Stimulated activated CD8-positive, alpha-beta memory T cell treated with anti-CD3 and anti-CD28 coated beads, Interleukin-4, amount 100 ng/mL, for 4 hours (primary cell): ENCODE results near the gene PROX2.
A peak's percentile ranks its signal among the peaks of the same experiment; 100 is the strongest.

Experiments
- DNase-seq, 2 donors: peaks; one replicate each; pipeline ENCODE4 v3.0.0-alpha.2; 2020; ENCODE audit warnings: low read depth in 2 of 2, low spot score in 1 of 2

The PROX2 gene

GRCh38 chr14:74879427-74880182 is 3.7 kb upstream of the PROX2 start:
- DNase-seq: no peak

GRCh38 chr14:74875204-74875603 is 741 bp downstream of the PROX2 start:
- DNase-seq: no peak

- DNase-seq: no peak
These were observed 4.1 kb downstream of the PROX2 start for GRCh38 chr14:74871819-74872218.

- no peak for DNase-seq
These were observed 7.2 kb downstream of the PROX2 start for GRCh38 chr14:74868739-74869138.

GRCh38 chr14:74867673-74868072 is 8.3 kb downstream of the PROX2 start:
- DNase-seq: peak in 1 of 2 donors; percentile 27

DNA sequence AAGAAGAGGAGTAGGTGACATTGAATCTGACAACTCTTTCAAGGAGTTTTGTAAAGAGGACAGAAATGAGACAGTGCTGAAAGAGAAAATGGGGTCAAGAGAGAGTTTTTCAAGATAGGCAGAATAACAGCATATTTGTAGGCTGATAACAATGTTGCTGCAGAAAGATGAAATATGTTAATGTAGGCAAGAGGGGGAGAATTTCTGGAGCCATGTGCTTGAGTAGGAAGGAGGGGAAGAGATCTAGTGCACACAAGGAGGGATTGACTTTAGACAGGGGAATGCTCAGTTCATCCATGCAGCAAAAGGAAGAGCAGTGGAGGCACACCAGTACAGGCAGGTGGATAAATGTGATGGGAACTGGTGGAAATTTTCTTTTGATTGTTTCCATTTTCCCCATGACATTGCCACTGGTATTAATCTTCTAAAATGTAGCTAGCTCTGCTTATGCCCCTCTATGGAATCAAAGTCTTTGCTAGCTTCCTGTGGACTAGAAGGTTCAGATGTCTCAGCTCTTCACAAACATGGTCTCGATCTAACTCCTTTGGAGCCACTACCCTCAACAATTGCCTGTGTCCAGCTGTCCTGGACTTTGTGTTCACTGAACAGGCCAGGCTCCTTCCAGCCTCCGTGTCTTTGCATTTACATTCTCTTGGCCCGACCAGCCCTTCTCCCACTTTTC is 9.1 kb downstream of the PROX2 start:
- DNase-seq: no peak

DNA sequence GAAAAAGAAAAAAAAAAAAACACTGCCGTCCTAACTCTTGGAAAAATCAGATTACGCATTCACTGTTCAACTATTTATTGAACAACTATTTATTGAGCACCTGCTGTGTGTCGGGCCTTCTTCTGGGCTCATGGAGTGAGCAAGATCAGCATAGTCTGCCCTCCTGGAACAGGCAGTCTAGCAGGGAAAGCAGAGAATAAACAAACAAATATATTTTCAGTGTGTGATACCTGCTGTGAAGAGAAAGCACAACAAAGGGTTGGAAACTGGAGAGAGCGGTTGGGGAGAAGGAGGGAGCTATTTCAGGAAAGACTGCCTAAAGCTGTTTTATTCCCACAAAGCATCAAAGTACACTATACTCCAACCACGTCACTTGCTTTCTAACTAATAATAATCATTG is 10.8 kb downstream of the PROX2 start:
- no peak for DNase-seq

DNA sequence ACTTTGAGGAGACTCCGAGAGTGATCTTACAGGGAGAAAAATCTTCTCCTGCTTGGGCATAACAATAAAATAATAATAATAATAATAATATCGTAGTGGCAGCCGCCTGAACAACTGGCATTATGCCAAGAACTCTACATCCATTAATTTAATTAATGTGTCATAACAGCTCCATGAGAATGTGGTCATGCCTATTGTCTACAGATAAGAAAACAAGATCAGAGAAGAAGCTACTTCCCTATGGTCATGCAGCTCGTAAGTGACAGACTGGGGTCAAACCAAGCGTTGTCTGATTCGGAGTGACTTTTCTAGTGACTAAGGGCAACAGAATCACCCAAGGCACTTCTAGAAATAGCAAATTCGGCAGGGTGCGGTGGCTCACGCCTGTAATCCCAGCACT is 11.7 kb downstream of the PROX2 start:
- no peak for DNase-seq

DNA sequence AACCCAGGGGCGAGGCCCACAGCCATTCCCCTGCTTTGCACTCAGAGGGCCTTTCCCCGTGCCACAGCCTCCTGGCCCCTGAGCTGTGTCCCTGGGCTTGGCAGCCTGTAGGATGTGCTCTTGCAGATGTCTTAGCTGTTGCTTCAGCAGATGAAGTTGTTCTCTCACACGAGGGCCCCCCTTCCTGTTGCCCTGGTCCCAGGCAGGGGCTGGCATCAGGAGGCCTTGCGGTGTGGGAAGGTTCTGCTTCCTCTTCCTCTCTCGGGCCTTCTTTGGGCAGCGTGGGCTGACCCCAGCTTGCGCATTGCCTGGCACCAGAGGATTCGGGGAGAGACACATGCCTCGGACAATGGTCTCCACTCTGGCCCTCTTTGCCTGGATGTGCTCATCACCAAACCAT is 12.7 kb downstream of the PROX2 start:
- no peak for DNase-seq

- no peak for DNase-seq
These were observed 14.2 kb downstream of the PROX2 start for GRCh38 chr14:74861734-74862090.

DNA sequence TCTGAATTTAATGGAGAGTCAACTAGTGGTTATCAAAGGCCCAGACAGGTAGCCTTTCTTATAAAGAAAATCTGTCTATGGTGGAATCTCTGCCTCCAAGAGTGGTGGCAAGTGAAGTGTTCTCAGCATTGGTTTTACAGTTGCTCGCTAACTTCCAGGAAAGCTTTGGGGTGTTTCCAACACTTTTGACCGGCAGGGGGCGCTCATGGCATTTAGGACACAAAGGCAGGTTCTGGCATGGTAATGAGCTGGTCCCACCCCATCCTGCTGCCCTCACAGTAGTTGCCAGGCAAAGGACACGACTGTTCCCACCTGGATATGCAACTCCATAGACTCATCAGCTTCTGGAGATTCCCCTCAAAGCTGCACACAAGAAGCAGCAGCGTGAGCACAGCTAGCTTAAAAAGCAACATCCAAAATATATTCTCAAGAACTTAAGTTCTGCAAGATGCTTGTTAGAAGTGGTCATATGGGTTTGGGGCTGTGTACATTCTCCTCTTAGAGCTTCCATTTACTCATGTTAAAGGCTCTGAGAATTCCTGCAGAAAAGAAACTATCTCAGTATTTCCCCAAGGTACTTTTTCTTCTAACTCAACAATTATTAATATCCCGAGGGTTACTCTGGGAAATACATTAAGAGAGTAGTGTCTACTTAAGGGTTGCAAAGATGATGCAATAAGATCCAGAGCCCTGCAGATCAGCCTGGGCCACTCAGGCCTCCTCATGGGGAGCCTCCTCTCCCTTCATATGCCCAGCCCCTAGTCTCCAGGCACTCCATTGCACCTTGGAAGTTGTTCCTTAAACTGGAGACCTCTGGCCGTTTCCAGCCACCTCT is 14.8 kb downstream of the PROX2 start:
- DNase-seq: peak; percentile 73 to 95

GRCh38 chr14:74859757-74860552 is 16.0 kb downstream of the PROX2 start:
- no peak for DNase-seq

DNA sequence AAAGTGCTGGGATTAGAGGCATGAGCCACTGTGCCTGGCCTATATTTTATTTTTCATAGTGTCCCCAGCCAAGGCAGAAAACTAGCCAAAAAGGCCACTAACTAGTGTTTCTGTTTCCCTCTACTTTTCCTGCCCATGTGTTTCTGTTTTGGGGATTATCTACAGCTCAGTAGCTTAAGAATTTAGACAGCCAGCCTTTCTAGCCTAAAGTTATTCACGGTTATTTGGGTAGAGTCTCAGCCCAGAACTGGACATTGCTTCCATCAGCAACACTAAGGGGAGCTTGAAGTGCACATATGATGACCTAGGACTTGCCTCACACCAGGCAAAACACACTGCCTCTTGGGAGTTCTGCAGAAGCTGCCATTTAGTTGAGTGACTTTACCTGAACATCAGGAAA is 17.9 kb downstream of the PROX2 start:
- no peak for DNase-seq

DNA sequence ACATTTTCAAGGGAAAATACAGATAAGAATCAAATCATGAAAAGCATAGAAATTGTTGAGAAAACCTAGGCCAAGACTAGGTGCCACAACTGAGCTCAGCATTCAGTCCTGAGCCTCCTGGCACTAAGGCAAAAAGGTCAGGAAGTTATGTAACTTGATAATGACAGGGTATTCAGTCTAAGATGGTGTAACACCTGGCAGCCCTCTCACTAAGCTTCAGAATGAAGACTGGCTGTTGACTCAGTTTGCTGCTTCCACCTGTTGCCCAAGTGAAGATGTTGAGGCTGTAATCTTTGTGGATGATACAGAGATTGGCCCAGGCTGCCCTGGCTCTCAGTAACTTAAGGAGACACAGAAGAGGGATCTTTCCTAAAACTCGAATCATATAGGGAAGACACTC is 19.6 kb downstream of the PROX2 start:
- DNase-seq: no peak

DNA sequence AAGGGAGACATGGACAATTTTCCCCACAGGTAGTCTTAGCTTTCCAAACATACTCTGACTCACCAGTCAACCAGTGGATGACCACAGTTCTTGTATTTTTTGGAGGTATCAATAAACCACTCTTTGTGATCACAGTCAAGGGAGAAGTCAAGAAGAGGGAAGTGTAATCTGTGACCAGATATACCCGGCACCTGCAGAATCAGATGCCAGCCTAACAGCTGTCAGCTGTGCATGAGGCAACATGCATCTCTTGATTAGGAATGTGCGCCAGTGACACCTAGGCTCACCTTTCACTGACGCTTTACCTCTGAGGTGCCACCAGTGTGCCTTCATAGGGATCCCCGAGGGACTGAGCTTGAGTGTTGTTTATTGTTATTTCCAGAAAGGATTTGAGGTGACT is 20.0 kb downstream of the PROX2 start:
- no peak for DNase-seq

DNA sequence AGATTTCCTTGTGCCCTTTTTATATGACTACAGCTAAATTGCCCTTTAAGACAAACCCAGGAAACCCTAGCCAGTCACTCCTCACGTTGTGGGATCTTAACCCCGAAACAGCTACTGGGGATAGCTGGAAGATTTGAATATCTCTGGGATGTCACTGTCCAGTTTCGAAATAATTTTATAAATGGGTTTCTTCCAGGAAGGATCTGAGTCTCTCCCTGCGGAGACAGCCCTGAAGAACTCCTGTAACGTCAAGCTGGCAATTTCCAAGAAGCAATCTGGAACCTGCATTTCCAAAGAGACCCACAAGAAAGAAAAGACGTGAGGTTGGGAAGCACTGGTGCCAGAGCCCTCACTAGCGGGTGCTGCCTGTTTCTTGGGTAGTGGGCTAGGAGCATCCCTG is 20.9 kb downstream of the PROX2 start:
- no peak for DNase-seq

GRCh38 chr14:74853581-74853980 is 22.4 kb downstream of the PROX2 start:
- DNase-seq: no peak

GRCh38 chr14:74852922-74853530 is 22.9 kb downstream of the PROX2 start:
- no peak for DNase-seq

DNA sequence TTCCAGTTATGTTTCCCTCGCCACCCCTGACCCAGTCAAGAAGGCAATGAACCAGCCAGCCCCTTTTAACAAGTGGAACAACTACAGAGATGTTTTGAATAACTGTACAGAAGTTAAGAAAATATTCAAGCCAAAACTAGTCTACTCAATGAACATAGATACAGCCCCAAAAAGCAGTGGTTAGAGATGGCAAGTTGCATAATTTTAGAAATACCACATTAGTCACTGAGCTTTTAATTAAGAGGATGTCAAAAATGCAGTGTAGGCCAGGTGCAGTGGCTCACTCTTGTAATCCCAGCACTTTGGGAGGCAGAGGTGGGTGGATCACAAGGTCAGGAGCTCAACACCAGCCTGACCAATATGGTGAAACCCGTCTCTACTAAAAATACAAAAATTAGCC is 27.2 kb downstream of the PROX2 start:
- no peak for DNase-seq

DNA sequence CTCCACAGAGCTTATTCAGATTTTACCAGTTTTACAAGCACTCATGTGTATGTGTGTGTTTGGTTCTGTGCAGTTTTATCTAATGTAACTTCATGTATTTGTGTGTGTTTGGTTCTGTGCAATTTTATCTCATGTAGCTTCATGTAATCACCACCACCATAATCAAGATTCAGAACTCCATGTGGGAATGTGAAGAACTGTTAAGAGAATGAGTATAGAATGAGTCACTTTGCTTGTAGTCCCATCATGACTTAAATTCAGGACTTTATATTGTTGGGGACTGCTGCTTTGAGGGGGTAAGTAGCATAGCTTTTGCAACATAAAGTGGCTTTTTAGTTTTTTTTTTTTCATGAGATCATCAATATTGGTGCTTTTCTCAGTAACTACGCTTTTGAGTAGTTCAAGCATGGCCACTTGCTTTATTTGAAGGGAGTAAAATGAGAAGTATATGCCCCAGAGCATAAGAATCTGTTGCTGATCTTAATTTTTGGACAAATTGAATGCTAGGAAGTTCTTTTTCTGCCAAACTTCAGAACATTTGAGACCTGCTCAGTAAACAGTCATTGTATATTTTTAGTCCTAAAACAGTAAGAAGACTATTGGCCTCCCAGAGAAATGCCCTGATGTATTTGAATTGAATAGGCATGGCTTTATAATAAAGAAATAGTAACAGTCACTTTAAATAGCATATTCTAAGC is 28.8 kb downstream of the PROX2 start:
- DNase-seq: no peak
